ENCODE data around the gene DLL1.

Gene DLL1

DNA sequence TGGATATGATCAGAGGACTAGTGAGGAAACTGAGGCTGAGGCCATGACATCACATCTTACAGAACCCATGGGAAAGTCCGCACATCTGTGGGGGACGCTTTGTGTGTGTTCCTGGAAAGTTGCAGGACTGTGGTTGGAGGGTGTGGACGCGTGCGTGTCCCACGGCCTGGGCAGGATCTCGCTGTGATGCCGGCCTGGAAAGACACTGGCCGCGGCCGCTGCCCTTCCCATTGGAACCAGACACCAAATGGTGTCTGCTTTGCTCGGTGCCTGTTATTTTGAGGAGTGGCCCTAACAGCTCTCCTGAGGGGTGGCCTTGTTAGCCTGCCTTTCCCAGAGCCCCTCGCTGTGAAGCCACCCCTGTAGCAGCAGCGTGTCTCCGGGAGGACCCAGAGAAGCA lies 41.1 kb downstream of the DLL1 start:
- DNase-seq: no peak

DNA sequence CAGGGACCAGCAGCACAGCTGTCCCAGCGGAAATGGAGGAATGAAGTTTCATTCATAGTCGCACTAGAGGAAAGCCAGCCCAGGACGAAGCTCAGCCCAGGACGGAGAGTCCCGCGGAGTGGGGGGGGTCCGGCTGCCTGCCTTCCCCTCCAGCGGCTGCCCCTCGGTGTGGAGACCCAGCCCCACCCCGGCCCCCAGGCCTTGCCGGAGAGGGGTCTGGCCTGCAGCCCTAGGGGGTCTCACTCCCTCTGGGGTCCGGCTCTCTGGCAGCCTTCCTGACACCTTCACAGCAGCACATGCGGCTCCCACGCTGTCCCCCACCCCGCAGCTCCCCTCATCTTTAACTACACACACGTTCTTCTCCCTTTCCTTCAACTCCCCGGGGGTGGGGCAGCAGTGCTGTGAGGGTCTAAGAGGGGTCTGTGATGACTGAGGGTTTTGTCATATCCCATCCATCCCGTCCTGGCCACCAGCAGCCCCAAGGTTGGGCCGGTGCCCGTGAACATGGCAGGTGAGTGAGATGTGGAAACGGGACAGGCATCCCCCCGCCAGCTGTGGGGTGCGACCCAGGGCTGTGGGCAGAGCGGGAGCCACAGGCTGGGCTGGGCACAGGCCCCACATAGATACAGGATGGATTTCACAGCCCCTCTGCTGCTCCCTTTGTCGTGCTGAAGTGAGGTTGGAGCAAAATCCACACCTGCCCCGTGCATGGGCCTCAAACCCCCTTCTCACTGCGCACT lies 41.8 kb downstream of the DLL1 start:
- no peak for DNase-seq

DNA sequence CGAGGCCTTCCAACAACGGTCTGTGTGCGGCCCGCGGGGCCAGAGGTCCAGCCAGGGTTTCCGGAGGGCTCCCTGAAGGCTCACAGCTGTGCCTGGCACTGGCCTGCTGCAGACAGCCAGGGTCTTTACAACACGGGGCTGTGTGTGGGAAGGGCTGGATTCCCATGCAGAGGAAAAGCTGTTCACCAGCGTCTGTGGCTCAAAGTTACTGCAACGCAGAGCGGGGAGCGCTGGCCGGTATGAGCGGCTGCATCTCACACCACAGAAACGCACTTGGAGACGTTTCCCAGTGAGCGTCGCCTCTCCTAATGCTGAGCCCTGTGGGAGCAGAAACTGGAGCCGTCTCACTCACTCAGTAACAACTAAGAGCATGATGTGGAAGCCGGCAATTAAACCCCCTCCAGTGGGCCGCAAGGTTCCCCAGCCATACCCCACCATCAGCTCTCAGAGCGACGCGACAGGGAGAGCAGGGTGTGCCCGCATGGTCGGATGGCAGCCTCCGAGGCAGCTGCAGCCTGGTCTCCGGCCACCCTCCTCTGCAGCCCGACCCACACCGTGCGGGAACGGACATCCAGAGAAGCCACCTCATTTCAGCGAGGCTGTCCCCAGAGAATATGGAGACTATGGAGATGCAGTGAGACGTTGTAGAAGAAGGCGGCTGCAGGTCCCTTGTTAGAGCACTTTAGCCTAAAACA lies 42.6 kb downstream of the DLL1 start:
- no peak for DNase-seq

DNA sequence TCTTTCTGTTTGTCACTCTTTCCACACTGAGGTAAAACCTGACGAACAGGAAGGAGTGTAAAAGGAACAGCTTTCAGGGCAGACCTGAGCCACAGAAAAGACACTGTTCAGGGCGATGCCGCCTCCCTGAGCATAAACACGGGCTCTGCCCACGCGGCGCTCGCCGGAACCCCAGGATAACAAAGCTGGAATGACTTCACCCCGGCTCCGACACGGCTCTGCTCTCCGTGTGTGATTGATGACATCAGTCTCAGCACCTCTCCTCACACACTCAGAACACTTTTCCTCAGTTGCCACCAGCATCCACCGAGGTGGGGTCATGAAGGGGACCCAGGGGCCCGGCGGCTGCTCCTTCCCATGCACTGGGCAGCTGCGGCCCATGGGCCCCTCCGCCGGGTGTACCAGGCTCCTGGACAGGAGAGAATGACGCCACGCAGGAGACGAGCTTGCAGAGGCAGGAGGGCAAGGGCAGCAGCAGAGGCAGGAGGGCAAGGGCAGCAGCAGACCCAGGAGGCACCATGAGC lies 43.6 kb downstream of the DLL1 start:
- DNase-seq: no peak

DNA sequence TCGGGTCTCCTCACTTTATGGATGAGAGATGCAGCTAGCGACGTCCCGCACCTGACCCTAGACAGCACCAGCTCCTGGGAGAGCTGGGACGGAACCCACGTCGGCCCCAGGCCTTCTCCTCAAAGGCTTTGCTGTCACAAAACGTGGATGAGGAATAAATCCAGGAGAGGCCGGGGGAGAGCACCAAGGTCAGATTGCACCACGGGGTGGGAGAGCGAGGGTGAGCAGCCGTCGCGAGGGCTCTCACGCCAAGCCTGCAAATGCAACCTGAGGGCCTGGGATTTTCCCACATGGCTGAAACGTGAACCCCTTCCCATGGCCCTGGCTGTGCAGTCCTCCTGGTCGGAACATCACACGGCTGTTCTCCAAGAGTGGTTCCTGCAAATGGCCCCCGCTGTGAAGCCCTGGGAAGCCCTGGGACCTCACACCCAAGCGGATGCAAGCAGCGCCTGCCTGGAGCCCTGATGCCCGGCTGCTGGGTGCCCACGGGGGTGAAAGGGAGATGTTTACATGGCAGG lies 45.3 kb downstream of the DLL1 start:
- no peak for DNase-seq

DNA sequence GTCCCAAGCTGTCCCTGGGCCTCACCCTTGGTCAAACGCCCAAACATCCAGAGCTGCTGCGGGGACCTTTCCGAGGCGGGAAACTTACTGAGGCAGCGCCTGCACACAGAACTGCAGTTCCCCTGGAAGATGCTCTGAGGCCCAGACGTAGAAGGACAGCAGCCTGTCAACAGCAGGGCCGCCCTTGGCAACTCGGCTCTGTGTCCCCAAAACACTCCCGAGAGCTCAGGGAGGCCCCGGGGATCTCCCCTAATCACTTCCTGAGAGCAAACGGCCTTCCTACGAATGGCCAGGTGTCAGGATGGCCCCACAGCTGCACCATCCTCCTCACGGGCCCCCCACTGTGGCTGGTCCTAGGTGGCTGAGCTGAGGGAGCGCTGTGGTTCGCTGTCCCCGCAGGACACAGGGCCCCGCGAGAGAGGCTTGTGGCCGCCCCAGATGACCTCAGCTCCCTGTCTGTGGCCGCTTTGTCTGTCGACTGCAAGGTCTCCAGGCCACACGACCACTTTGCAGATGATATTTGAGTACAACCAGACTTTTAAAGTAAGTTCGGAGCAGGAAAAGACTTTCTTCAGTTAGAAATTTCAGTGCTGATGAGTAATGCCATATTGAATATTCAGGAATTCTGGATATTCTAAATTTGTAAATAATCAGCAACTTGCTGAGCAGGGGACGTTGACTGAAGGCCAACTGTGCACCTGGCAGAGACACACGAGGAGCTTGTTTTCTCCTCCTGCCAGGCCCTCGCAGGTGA lies 46.0 kb downstream of the DLL1 start:
- DNase-seq: no peak

DNA sequence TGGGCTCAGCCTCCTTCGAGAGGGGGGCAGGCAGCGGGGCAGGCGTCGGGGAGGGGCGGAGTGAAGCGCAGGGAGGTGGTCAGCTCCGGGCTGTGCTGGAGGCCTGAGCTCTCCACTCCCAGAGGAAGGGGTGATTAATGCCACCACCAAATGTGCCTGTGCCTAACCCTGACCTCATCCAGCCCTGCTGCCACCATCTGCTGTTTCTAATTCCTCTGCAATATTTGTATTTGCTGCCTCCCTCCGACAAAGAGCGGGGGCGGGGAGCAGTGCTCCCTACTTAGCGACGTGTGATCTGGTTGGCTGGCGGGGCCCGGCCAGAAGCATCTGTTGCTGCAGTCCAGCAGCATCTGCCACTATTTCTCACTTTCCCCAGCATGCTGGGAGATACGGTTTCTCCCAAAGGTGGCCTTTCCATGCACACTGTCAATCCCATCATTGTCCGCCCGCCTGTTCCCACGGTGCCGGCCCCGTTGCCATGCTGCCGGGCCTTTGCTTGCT lies 47.0 kb downstream of the DLL1 start:
- DNase-seq: no peak

DNA sequence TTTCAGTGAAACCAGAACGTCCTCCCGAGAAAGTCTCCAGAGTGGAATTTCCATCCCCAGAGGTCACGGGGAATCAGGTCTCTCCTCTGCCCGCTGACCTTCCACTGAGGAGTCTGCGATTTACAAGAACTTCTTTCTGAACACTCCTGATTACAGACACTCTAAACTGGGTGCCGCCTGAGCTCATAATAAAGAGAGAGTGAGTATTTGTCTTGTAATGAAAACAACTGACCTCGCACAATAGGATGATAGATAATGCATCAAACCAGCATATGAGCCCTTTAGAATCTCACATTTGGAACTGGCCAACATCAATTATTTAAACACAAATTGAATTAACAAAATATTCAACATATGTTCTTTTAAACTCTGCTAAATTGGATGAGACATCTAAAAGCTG lies 47.5 kb downstream of the DLL1 start:
- no peak for DNase-seq

DNA sequence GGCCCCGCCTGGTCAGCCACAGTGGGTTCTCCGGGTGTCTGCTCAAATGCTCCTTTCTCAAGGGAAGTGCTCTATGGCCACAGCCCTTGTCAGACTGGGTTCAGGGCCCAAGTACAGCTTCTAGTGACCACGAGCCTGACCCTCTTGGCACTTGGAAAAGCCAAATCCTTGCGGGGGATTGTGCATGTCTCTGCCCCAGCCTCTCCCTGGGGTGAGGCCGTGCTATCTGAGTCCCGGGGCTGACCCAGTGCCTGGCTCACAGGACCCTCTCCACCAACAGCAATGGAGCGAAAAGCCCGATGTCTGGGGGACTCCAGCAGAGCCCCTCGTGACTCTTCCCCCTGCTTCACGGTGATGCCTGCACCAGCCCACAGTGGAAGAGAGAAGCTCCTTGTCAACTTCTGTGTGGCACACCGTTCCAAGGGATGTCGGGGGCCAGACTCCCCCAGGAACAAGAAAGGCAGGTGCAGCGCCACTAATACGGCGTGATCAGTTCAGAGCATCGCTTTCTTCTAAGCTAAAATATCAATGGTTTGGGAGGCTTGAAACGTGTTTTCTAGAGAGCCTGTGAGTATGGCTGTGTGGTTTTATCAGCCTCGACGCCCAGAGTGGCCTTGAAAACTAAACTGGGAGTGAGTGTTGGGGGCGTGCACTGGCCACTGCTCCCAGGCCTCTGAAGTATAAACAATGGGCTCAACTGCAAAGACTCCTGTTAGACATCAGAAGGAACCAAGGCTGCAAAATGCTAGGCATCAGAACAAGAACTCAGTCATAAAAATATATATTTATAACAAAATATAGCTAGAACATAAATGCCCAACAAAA lies 51.9 kb downstream of the DLL1 start:
- DNase-seq: no peak

DNA sequence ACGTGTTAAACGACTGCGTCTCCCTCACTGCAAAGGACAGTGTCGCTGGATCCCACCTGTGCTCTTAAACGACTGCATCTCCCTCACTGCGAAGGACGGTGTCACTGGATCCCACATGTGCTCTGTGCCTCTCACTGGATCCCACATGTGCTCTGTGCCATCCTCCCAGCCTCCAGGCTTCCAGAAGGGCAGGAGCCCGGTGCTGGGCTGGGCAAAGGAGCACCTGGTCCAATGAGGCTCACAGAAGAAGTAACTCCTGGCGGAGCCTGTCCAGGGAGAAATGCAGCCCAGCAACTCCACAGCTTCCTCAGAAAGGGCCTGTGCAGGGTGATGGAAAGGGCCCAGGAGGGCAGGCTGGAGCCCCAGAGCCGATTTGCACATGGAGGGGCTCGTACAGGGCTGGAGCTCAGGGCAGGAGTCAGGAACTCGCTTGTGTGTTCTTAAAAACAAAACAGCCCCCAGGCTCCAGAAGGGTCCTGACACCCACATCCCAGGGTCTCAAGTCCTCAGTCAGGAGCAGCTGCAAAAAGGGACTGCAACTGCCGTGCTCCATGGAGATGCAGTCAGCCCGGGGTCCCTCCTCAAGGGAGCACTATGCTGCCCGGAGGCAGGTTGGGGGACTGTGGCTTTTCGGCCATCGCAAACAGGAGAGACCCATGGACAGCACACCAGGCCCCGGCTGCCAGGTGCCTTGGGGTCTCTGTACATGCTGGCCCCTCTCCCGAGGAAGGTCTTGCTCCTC lies 52.7 kb downstream of the DLL1 start:
- DNase-seq: no peak

DNA sequence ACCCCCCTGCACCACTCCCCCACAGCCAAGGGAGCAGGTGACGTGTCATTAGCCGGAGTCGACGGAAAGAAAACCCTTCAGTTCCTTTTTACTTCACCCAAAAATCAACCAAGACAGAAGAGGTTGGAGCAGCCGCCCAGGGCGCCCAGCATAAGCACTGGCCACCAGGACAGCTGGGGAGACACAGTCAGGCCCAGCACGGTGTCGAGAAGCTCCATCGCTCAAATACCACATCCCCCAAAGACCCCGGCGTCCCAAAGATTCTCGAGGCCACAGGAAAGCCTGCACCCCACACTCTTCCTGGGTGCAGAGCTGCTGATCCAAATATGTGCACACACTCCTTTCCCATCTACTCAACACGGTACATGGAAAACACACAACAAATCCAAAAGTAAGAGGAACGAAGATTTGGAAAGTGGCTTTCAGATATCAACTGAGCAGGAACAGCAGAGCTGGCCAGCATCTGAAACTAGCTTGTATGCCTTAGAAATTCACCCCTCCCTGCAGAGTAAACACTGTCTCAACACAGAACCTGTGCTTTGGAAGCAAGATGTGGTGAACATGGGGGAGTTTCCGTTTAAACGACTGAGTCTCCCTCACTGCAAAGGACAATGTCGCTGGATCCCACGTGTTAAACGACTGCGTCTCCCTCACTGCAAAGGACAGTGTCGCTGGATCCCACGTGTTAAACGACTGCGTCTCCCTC lies 54.6 kb downstream of the DLL1 start:
- DNase-seq: no peak

DNA sequence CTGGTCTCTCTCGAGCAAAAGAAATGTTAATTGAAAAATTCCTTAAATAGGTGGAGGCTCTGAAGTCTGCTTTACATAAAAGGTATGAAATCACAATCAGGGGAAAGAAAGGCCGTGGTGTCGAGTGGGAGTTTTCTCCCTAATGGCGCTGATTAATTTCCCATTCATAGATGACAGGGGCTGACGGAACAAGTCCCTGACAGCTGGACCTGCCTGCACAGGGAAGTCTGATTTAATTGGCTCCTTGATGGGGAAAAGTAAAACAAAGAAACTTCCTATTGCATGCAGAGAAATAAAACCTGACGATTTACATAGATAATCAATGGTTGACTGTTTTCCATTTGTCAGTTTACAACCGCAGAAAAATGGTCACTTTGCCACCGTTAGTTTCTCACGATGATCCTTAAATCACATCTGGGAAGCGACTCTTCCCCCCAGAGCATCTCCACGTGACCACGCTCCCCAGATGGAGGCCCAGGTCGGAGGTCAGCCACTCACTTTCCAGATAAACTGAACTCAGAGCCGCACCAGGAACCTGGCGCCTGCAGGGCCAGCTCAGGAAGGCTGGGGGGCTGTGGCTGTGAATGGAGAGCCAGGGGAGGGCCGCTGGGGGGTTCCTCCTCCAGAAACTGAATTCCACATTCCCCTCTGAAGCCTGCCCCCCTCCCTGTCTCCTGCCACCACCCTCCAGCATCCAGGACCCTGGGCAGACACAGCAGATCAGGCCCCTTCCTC lies 55.3 kb downstream of the DLL1 start:
- no peak for DNase-seq

DNA sequence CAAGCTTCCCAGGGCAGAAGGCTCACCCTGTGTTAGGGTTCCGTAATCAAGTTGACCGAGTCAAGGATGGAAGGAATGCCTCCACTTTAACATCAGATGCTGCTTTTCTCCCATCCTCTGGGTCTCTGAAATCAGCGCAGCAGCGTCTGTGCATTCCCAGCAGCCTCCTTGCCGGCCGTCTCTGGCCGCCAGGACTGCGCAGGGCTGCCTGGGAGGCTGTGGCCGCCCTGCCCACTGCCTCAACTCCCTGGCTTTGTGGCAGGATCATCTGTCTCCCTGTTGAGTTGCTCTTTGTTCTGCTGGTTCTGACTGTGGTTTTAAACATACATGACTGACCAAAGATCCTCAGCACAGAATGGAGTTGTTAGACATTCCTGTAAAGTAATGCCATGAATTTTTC lies 56.5 kb downstream of the DLL1 start:
- no peak for DNase-seq

DNA sequence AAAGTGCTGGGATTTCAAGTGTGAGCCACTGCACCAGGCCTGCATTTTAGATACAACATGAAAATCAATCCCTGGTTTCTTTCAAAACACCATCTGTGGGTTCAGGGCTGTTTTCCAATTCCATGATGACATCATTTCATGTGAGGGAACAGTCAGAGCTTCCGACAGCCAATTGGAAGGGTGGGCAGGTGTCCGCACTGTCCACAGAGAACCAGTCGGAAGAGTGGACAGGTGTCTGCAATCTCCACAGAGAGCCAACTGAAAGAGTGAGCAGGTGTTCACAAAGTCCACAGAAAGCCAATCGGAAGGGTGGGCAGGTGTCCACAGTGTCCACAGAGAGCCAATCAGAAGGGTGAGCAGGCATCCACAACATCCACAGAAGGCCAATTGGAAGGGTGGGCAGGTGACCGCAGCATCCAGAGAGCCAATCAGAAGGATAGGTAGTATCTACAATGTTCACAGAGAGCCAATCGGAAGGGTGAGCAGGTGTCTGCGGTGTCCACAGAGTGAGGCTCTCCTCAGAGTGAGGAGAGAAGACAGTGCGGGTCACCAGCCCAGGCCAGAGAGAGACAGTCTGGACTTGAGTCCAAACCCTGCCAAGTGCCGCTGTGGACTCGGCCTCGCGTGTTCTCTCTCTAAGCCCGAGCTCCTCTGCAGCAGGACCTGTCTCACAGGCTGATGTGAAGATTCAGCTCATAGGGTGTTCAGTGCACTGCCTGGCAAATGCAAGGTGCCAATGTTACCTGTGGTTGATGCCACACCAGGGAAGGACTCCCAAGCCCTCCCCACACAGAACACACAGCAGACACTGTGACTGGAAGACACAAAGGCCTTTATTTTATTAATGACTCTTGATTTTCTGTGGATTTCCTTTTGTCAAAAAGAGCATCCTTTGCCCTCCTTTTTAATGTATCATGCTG lies 57.3 kb downstream of the DLL1 start:
- DNase-seq: no peak
